HepG2 (cell line): ENCODE data around the gene USF2. TPM values are rescaled to one million over a fixed set of nuclear protein-coding genes. Genes with fewer than 3 reads are reported as not detected.

Source experiments
- ATF6 ChIP-seq: sonication (generic); formaldehyde crosslinking; conservative IDR thresholded peaks from 2 replicates; pipeline ENCODE4 v1.4.0; 2020; ENCODE audit warnings: missing genetic modification reagents
- ATRX ChIP-seq: sonication (generic); formaldehyde crosslinking; IDR thresholded peaks from 2 replicates; pipeline ENCODE4 v1.4.0; 2020; ENCODE audit warnings: missing genetic modification reagents, borderline replicate concordance
- GZF1 ChIP-seq: sonication (generic); formaldehyde crosslinking; IDR thresholded peaks from 2 replicates; pipeline ENCODE4 v1.5.1; 2020; ENCODE audit warnings: mild to moderate bottlenecking, missing genetic modification reagents
- JUNB ChIP-seq: sonication (generic); formaldehyde crosslinking; IDR thresholded peaks from 2 replicates; pipeline ENCODE4 v1.8.0; 2022; ENCODE audit warnings: missing genetic modification reagents, mild to moderate bottlenecking, borderline replicate concordance
- RXRB ChIP-seq: IDR thresholded peaks from 2 replicates; pipeline ENCODE4 v1.6.1; 2016; ENCODE audit warnings: borderline replicate concordance, missing genetic modification reagents, missing compliant biosample characterization
- TCF7L2 ChIP-seq: IDR thresholded peaks from 2 replicates; pipeline ENCODE4 v1.6.1; 2011; ENCODE audit warnings: mild to moderate bottlenecking, low read depth, low read length, moderate library complexity
- ZFP91 ChIP-seq: sonication (generic); formaldehyde crosslinking; IDR thresholded peaks from 2 replicates; pipeline ENCODE4 v1.9.0; 2022; ENCODE audit warnings: missing genetic modification reagents, mild to moderate bottlenecking, borderline replicate concordance
- ZNF3 ChIP-seq: IDR thresholded peaks from 2 replicates; pipeline ENCODE4 v1.7.0; 2017; ENCODE audit warnings: inconsistent platforms
- ZNF501 ChIP-seq: sonication (generic); formaldehyde crosslinking; IDR thresholded peaks from 2 replicates; pipeline ENCODE4 v1.5.1; 2020; ENCODE audit warnings: mild to moderate bottlenecking, moderate library complexity, missing genetic modification reagents
- ZNF552 ChIP-seq: sonication (generic); formaldehyde crosslinking; IDR thresholded peaks from 2 replicates; pipeline ENCODE4 v1.9.0; 2022; ENCODE audit warnings: missing genetic modification reagents, mild to moderate bottlenecking, borderline replicate concordance
- ZNF605 ChIP-seq: sonication (generic); formaldehyde crosslinking; IDR thresholded peaks from 2 replicates; pipeline ENCODE4 v1.8.0; 2022; ENCODE audit warnings: mild to moderate bottlenecking, missing genetic modification reagents
- ZNF773 ChIP-seq: sonication (generic); formaldehyde crosslinking; IDR thresholded peaks from 2 replicates; pipeline ENCODE4 v1.4.0; 2020; ENCODE audit warnings: missing genetic modification reagents, borderline replicate concordance
- ZNF792 ChIP-seq: IDR thresholded peaks from 2 replicates; pipeline ENCODE4 v1.6.1; 2016
- polyA plus RNA-seq, 8 experiments: library from polyadenylated mRNA; depleted of rRNA in 3 of 8; stranded (reverse) in 7 of 8; unstranded in 1 of 8; fragments of >200 nt; fragmentation: Illumina TruSeq in 4 of 8; extraction: Trizol in 4 of 8; gene quantifications; 2 replicates each; pipeline versions ENCODE4 v1.2.1 to v1.2.3, GENCODE V29; 2011 to 2016; ENCODE audit warnings: low read depth in 4 of 8, missing spikeins in 1 of 8, mixed read lengths in 1 of 8; ENCODE audit not compliant: insufficient read depth in 1 of 8
- total RNA-seq, 5 experiments: library from RNA; depleted of rRNA; stranded (reverse); fragments of >200 nt; fragmentation: Illumina TruSeq; extraction: Trizol; gene quantifications; 2 replicates each; pipeline ENCODE4 v1.2.3, GENCODE V29; 2016; ENCODE audit warnings: low read depth in 1 of 5
- TF ChIP-seq, protein P1 (sequence below): sonication (generic); formaldehyde crosslinking; IDR thresholded peaks from 2 replicates; pipeline ENCODE4 v1.8.0; 2022; ENCODE audit warnings: missing genetic modification reagents, mild to moderate bottlenecking, inconsistent platforms, borderline replicate concordance
- TF ChIP-seq, protein P2 (sequence below): sonication (generic); formaldehyde crosslinking; IDR thresholded peaks from 2 replicates; pipeline ENCODE4 v1.4.0; 2020; ENCODE audit warnings: low read depth, mild to moderate bottlenecking, missing genetic modification reagents
- TF ChIP-seq, protein P3 (sequence below): sonication (generic); formaldehyde crosslinking; IDR thresholded peaks from 2 replicates; pipeline ENCODE4 v1.4.0; 2020; ENCODE audit warnings: missing genetic modification reagents
- TF ChIP-seq, protein P4 (sequence below): sonication (generic); formaldehyde crosslinking; IDR thresholded peaks from 2 replicates; pipeline ENCODE4 v1.8.1; 2023; ENCODE audit warnings: mild to moderate bottlenecking, missing genetic modification reagents

The USF2 gene
- total and polyA plus RNA-seq, 2 of the 13 experiments (the other 11 are each of a cell fraction or from before 2014, with no cell fraction given), result 54.9 to 106 TPM

DNA sequence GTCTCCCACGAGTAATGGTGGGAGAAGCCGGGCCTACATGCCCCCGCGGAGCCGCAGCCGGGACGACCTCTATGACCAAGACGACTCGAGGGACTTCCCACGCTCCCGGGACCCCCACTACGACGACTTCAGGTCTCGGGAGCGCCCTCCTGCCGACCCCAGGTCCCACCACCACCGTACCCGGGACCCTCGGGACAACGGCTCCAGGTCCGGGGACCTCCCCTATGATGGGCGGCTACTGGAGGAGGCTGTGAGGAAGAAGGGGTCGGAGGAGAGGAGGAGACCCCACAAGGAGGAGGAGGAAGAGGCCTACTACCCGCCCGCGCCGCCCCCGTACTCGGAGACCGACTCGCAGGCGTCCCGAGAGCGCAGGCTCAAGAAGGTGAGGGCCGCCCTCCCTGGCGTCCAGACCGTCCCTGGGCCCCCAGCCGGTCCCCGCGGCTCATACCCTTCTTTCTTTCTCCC lies 1.4 kb upstream of the USF2 start (continued):
- TF ChIP-seq, protein P1, sequence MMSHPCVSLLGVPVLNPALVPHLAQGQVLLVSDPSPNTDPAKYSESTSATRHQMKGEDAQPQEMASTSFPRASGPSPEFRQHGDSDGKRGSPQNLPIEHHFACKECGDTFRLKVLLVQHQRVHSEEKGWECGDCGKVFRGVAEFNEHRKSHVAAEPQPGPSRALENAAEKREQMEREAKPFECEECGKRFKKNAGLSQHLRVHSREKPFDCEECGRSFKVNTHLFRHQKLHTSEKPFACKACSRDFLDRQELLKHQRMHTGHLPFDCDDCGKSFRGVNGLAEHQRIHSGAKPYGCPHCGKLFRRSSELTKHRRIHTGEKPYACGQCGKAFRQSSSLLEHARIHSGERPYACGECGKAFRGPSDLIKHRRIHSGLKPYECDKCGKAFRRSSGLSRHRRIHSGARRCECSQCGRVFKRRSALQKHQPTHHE (CRISPR knock-in tag), result 0 out of 2 replicates have a peak, but pooled peaks have one; percentile 36
- TF ChIP-seq, protein P2, sequence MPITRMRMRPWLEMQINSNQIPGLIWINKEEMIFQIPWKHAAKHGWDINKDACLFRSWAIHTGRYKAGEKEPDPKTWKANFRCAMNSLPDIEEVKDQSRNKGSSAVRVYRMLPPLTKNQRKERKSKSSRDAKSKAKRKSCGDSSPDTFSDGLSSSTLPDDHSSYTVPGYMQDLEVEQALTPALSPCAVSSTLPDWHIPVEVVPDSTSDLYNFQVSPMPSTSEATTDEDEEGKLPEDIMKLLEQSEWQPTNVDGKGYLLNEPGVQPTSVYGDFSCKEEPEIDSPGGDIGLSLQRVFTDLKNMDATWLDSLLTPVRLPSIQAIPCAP (CRISPR knock-in tag), result no peak
- TF ChIP-seq ZNF501 (CRISPR knock-in tag) (peak; percentile 61; the same call in 1 of the 2 replicates), GZF1 (CRISPR knock-in tag) (no peak), ZNF773 (no peak), JUNB (CRISPR knock-in tag) (no peak), ATF6 (CRISPR knock-in tag) (no peak), ATRX (CRISPR knock-in tag) (no peak), RXRB (CRISPR knock-in tag) (no peak), ZNF605 (peak; percentile 38; the same call in 1 of the 2 replicates), ZNF3 (CRISPR knock-in tag) (no peak), ZNF552 (CRISPR knock-in tag) (no peak), ZNF792 (CRISPR knock-in tag) (no peak), TCF7L2 (no peak), ZFP91 (CRISPR knock-in tag) (peak; percentile 27; the same call in 1 of the 2 replicates)
- TF ChIP-seq, protein P3, sequence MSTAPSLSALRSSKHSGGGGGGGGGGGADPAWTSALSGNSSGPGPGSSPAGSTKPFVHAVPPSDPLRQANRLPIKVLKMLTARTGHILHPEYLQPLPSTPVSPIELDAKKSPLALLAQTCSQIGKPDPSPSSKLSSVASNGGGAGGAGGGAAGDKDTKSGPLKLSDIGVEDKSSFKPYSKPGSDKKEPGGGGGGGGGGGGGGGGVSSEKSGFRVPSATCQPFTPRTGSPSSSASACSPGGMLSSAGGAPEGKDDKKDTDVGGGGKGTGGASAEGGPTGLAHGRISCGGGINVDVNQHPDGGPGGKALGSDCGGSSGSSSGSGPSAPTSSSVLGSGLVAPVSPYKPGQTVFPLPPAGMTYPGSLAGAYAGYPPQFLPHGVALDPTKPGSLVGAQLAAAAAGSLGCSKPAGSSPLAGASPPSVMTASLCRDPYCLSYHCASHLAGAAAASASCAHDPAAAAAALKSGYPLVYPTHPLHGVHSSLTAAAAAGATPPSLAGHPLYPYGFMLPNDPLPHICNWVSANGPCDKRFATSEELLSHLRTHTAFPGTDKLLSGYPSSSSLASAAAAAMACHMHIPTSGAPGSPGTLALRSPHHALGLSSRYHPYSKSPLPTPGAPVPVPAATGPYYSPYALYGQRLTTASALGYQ (CRISPR knock-in tag), result 0 out of 2 replicates have a peak, but pooled peaks have one; percentile 1
- TF ChIP-seq, protein P4, sequence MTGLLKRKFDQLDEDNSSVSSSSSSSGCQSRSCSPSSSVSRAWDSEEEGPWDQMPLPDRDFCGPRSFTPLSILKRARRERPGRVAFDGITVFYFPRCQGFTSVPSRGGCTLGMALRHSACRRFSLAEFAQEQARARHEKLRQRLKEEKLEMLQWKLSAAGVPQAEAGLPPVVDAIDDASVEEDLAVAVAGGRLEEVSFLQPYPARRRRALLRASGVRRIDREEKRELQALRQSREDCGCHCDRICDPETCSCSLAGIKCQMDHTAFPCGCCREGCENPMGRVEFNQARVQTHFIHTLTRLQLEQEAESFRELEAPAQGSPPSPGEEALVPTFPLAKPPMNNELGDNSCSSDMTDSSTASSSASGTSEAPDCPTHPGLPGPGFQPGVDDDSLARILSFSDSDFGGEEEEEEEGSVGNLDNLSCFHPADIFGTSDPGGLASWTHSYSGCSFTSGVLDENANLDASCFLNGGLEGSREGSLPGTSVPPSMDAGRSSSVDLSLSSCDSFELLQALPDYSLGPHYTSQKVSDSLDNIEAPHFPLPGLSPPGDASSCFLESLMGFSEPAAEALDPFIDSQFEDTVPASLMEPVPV (CRISPR knock-in tag), result 0 out of 2 replicates have a peak, but pooled peaks have one; percentile 51
